ENCODE measurements around the gene EPHB3.

DNA sequence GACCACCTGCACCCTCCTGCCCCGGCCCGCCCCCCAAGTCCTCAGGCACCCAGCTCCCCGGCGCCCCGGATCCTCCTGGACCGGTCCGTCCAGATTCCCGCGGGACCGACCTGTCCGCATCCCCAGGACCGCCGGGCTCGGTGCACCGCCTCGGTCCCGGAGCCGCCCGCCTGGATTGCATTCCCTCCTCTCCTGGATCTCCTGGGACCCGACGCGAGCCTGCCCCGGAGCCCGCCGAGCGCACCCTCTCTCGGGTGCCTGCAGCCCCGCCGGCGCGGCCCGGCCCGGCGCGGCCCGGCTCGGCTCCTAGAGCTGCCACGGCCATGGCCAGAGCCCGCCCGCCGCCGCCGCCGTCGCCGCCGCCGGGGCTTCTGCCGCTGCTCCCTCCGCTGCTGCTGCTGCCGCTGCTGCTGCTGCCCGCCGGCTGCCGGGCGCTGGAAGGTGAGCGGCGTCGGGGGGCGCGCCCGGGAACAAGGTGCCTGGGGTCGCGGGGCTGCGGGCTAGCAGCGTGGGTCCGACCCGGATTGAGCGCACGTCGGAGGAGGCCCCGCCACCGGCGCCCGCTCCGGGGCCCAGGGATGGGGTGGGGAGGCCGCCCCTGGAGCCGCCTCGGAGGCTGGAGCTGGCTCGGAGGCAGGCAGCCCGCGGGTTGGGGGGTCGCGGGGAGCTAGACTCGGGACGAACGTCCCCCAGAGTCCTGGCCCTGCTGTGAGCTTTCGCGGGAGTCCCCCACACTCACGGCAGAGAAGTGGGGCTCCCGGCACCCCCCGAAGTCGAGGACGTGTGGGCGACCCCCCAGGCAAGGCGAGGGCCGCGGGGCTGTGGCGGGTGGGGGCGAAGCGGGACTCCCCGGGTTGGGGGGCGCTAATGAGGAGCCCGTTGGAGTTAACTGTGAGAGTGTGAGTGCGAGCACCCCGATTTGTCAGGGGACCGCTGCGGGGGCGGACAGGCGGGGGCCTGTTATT, 610 bp downstream of the EPHB3 start:
- TF ChIP-seq, protein P1, sequence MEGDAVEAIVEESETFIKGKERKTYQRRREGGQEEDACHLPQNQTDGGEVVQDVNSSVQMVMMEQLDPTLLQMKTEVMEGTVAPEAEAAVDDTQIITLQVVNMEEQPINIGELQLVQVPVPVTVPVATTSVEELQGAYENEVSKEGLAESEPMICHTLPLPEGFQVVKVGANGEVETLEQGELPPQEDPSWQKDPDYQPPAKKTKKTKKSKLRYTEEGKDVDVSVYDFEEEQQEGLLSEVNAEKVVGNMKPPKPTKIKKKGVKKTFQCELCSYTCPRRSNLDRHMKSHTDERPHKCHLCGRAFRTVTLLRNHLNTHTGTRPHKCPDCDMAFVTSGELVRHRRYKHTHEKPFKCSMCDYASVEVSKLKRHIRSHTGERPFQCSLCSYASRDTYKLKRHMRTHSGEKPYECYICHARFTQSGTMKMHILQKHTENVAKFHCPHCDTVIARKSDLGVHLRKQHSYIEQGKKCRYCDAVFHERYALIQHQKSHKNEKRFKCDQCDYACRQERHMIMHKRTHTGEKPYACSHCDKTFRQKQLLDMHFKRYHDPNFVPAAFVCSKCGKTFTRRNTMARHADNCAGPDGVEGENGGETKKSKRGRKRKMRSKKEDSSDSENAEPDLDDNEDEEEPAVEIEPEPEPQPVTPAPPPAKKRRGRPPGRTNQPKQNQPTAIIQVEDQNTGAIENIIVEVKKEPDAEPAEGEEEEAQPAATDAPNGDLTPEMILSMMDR (IDR thresholded peaks at IDR 0.05), result no peak
- TF ChIP-seq POLR2A (IDR thresholded peaks at IDR 0.05), result no peak

Measured in heart left ventricle (tissue), 13 donors.